IMR-90 (cell line): Measurements from ENCODE around the gene BMPER. TPM values are rescaled to one million over a fixed set of nuclear protein-coding genes. Genes with fewer than 3 reads are reported as not detected.

ENCODE experiments used
- ATAC-seq: fragments of 200-7000 bp; cut with Tn5 transposase; 2 replicates; pipeline ENCODE4 v1.9.1; 2020; ENCODE audit warnings: low read depth, mild to moderate bottlenecking, moderate library complexity
- BruUV-seq: library from RNA; stranded (reverse); fragments of 400-500 nt; replicated peaks from 2 replicates; lab custom pipeline; 2021; lab: Mats Ljungman, UMichigan
- CTCF ChIA-PET: fragments of 300-600 bp; formaldehyde crosslinking; extraction: SDS; loops from one replicate; lab custom pipeline; 2021; ENCODE audit warnings: antibody characterized with exemption; lab: Yijun Ruan, JAX
- POLR2A ChIA-PET: fragments of 300-600 bp; sonication (Branson Sonifier 250); formaldehyde crosslinking; loops from one replicate; lab custom pipeline; 2022; ENCODE audit warnings: antibody characterized with exemption; ENCODE audit not compliant: unreplicated experiment; lab: Charles Lee
- DNase-seq: peaks from one replicate; pipeline ENCODE4 v3.0.0; 2013
- H2AFZ ChIP-seq: replicated peaks from 2 replicates; pipeline ENCODE3; 2013; ENCODE audit warnings: low read length, mild to moderate bottlenecking; ENCODE audit not compliant: poor library complexity
- H2AK5ac ChIP-seq: 2 replicates; pipeline ENCODE4 v1.6.1; 2013; ENCODE audit warnings: low read depth, low read length, inconsistent platforms
- H2AK9ac ChIP-seq: replicated peaks from 2 replicates; pipeline ENCODE3; 2013; ENCODE audit warnings: mild to moderate bottlenecking, low read depth, low read length, moderate library complexity; ENCODE audit not compliant: poor library complexity
- H2BK120ac ChIP-seq: 2 replicates; pipeline ENCODE4 v1.6.1; 2013; ENCODE audit warnings: low read depth, low read length, inconsistent platforms
- H2BK15ac ChIP-seq: 3 replicates; pipeline ENCODE4 v1.6.1; 2013; ENCODE audit warnings: low read depth, low read length, inconsistent platforms
- H2BK20ac ChIP-seq: 2 replicates; pipeline ENCODE4 v1.6.1; 2013; ENCODE audit warnings: low read depth, mild to moderate bottlenecking, inconsistent platforms, low read length, moderate library complexity
- H2BK5ac ChIP-seq: 2 replicates; pipeline ENCODE4 v1.6.1; 2013; ENCODE audit warnings: mild to moderate bottlenecking, low read depth, low read length, inconsistent platforms; ENCODE audit not compliant: poor library complexity, severe bottlenecking
- H3K14ac ChIP-seq: replicated peaks from 2 replicates; pipeline ENCODE4 v1.6.1; 2013; ENCODE audit warnings: low read depth, low read length, inconsistent platforms
- H3K18ac ChIP-seq: 2 replicates; pipeline ENCODE4 v1.6.1; 2013; ENCODE audit warnings: low read depth, low read length, control low read depth
- H3K23ac ChIP-seq: 2 replicates; pipeline ENCODE4 v1.6.1; 2013; ENCODE audit warnings: low read depth, low read length, inconsistent platforms
- H3K27ac ChIP-seq: 2 replicates; pipeline ENCODE4 v1.5.1; 2013; ENCODE audit warnings: mild to moderate bottlenecking, control low read depth, low read length; ENCODE audit not compliant: insufficient read depth
- H3K27me3 ChIP-seq: 2 replicates; pipeline ENCODE4 v1.6.1; 2013; ENCODE audit warnings: low read length; ENCODE audit not compliant: control insufficient read depth, insufficient read depth
- H3K36me3 ChIP-seq: 2 replicates; pipeline ENCODE4 v1.6.1; 2013; ENCODE audit warnings: low read length, mixed read lengths; ENCODE audit not compliant: control insufficient read depth, insufficient read depth
- H3K4ac ChIP-seq: 2 replicates; pipeline ENCODE4 v1.6.1; 2013; ENCODE audit warnings: low read depth, low read length, inconsistent platforms
- H3K4me1 ChIP-seq: 2 replicates; pipeline ENCODE4 v1.6.1; 2013; ENCODE audit warnings: low read length, mixed read lengths; ENCODE audit not compliant: control insufficient read depth, insufficient read depth
- H3K4me2 ChIP-seq: 2 replicates; pipeline ENCODE4 v1.6.1; 2013; ENCODE audit warnings: low read depth, mild to moderate bottlenecking, control low read depth, low read length, moderate library complexity
- H3K4me3 ChIP-seq: 2 replicates; pipeline ENCODE4 v1.5.1; 2013; ENCODE audit warnings: low read depth, mild to moderate bottlenecking, control low read depth, low read length, moderate library complexity; ENCODE audit not compliant: insufficient read depth
- H3K56ac ChIP-seq: 2 replicates; pipeline ENCODE4 v1.6.1; 2013; ENCODE audit warnings: low read length, inconsistent platforms; ENCODE audit not compliant: insufficient read depth; ENCODE audit errors: extremely low read depth
- H3K79me1 ChIP-seq, 2 experiments: 2 replicates each; pipeline ENCODE4 v1.6.1; 2013; ENCODE audit warnings: low read length in 2 of 2, inconsistent platforms in 1 of 2, low read depth in 1 of 2
- H3K9ac ChIP-seq: 2 replicates; pipeline ENCODE4 v1.6.1; 2013; ENCODE audit warnings: low read depth, low read length, control low read depth
- H3K9me1 ChIP-seq: 2 replicates; pipeline ENCODE4 v1.6.1; 2013; ENCODE audit warnings: low read length, inconsistent platforms; ENCODE audit not compliant: insufficient read depth
- H3K9me3 ChIP-seq: 2 replicates; pipeline ENCODE4 v1.6.1; 2013; ENCODE audit warnings: low read length; ENCODE audit not compliant: control insufficient read depth, insufficient read depth
- H4K20me1 ChIP-seq: 2 replicates; pipeline ENCODE4 v1.6.1; 2013; ENCODE audit warnings: low read length, inconsistent platforms; ENCODE audit not compliant: insufficient read depth
- H4K5ac ChIP-seq: 2 replicates; pipeline ENCODE4 v1.6.1; 2013; ENCODE audit warnings: mild to moderate bottlenecking, low read depth, low read length, control low read depth
- H4K8ac ChIP-seq, 2 experiments: 2 replicates each; pipeline ENCODE4 v1.6.1; 2013; ENCODE audit warnings: low read depth in 2 of 2, low read length in 2 of 2, control low read depth in 1 of 2, inconsistent platforms in 1 of 2
- H4K91ac ChIP-seq: 2 replicates; pipeline ENCODE4 v1.6.1; 2013; ENCODE audit warnings: low read depth, low read length, inconsistent platforms; ENCODE audit not compliant: insufficient read depth
- CEBPB ChIP-seq: IDR thresholded peaks from 2 replicates; pipeline ENCODE4 v1.6.1; 2012; ENCODE audit warnings: low read depth, low read length, improper control_type of control experiment
- CHD1 ChIP-seq: IDR thresholded peaks from 2 replicates; pipeline ENCODE4 v1.6.1; 2012; ENCODE audit warnings: low read depth, low read length, improper control_type of control experiment
- ELK1 ChIP-seq: fragments of 150-350 bp; IDR thresholded peaks from 2 replicates; pipeline ENCODE4 v1.6.1; 2016; ENCODE audit warnings: low read depth, mild to moderate bottlenecking, low read length, moderate library complexity, borderline replicate concordance
- FOS ChIP-seq: fragments of 150-350 bp; IDR thresholded peaks from 2 replicates; pipeline ENCODE4 v1.6.1; 2016; ENCODE audit warnings: low read depth, low read length
- MAFK ChIP-seq: IDR thresholded peaks from 2 replicates; pipeline ENCODE4 v1.6.1; 2012; ENCODE audit warnings: low read depth, low read length, improper control_type of control experiment
- MAZ ChIP-seq: IDR thresholded peaks from 2 replicates; pipeline ENCODE4 v1.6.1; 2012; ENCODE audit warnings: low read depth, mild to moderate bottlenecking, low read length, improper control_type of control experiment, moderate library complexity, borderline replicate concordance
- MXI1 ChIP-seq: IDR thresholded peaks from 2 replicates; pipeline ENCODE4 v1.6.1; 2012; ENCODE audit warnings: low read depth, mild to moderate bottlenecking, low read length, moderate library complexity, borderline replicate concordance
- NFE2L2 ChIP-seq: fragments of 150-350 bp; IDR thresholded peaks from 2 replicates; pipeline ENCODE4 v1.6.1; 2016; ENCODE audit warnings: low read depth, mild to moderate bottlenecking, low read length
- POLR2A ChIP-seq: IDR thresholded peaks from 2 replicates; pipeline ENCODE4 v1.6.1; 2012; ENCODE audit warnings: mild to moderate bottlenecking, low read depth, low read length
- RCOR1 ChIP-seq: IDR thresholded peaks from 2 replicates; pipeline ENCODE4 v1.6.1; 2012; ENCODE audit warnings: mild to moderate bottlenecking, low read length, improper control_type of control experiment; ENCODE audit not compliant: insufficient replicate concordance
- RFX5 ChIP-seq: IDR thresholded peaks from 2 replicates; pipeline ENCODE4 v1.8.0; 2012; ENCODE audit warnings: low read depth, mild to moderate bottlenecking, low read length, moderate library complexity
- SMC3 ChIP-seq: fragments of 150-350 bp; IDR thresholded peaks from 2 replicates; pipeline ENCODE4 v1.6.1; 2016; ENCODE audit warnings: low read depth, mild to moderate bottlenecking, antibody characterized with exemption, low read length, moderate library complexity
- USF2 ChIP-seq: fragments of 150-350 bp; IDR thresholded peaks from 2 replicates; pipeline ENCODE4 v1.6.1; 2017; ENCODE audit warnings: mild to moderate bottlenecking, antibody characterized with exemption, low read length, low read depth
- WGBS, 2 experiments: methylation state at CpG; one replicate each; pipeline versions ENCODE4 v1.1.5 to v1.1.7; 2013; ENCODE audit warnings: missing lambda C conversion rate in 2 of 2; ENCODE audit not compliant: insufficient read length in 1 of 2; ENCODE audit errors: extremely low coverage in 2 of 2; 5-methylcytosine and 5-hydroxymethylcytosine counted together
- dilution Hi-C: fragments of 300-500 bp; cut with HindIII; formaldehyde crosslinking; loops from one replicate; pipeline ENCODE4 v1.14.3; 2018; ENCODE audit warnings: low sequenced_read_pairs; ENCODE audit not compliant: unreplicated experiment
- in situ Hi-C: fragments of 300-500 bp; cut with MboI; formaldehyde crosslinking; loops from 3 replicates; pipeline ENCODE4 v1.14.3; 2019; ENCODE audit warnings: low sequenced_read_pairs, inconsistent platforms, mixed read lengths
- intact Hi-C: fragments of 100-400 bp; cut with micrococcal nuclease; formaldehyde crosslinking; loops from 2 replicates; pipeline ENCODE4 v1.10.0; 2022
- polyA plus RNA-seq, 3 experiments: library from polyadenylated mRNA; depleted of rRNA; stranded (reverse); fragments of >200 nt; gene quantifications; 2 replicates each; pipeline ENCODE4 v1.2.3, GENCODE V29; 2012; ENCODE audit warnings: low replicate concordance in 1 of 3
- total RNA-seq: library from RNA; depleted of rRNA; stranded (reverse); fragments of >200 nt; gene quantifications from 2 replicates; pipeline ENCODE4 v1.2.3, GENCODE V29; 2012

BMPER gene
- total and polyA plus RNA-seq, 2 of the 4 experiments (the other 2 are of a cell fraction): 6.2 to 7.9 TPM

GRCh38 chr7:33904681-33905388, 504 bp upstream of the BMPER start:
- WGBS, 2 experiments: 0% methylated on average over 5 of the region's 65 CpGs; no CpG with 5 or more reads in 1 of the 2 experiments
- POLR2A ChIA-PET: interaction anchor here (0.6 to 0.7 kb wide), 3 partner anchors 97 to 878 kb away, joined by 3 to 11 read pairs (median 5); no protein-coding TSS in a partner anchor
- TF ChIP-seq USF2 (no peak), NFE2L2 (no peak), MAZ (peak; percentile 53; the same call in 1 of the 2 replicates), CEBPB (no peak), MAFK (no peak), RFX5 (no peak), CHD1 (no peak), POLR2A (no peak), RCOR1 (no peak), SMC3 (no peak; the same call in 1 of the 2 replicates), ELK1 (no peak), MXI1 (0 out of 2 replicates have a peak, but pooled peaks have one; percentile 9), FOS (no peak)

More at GRCh38 chr7:33904681-33905388, 504 bp upstream of the BMPER start:
- Histone ChIP-seq H3K56ac (peak overlapping the region; percentile 35), H3K79me1 (no peaks in the 10 kb centered on the region), H2BK5ac (peak overlapping the region; percentile 70), H2BK20ac (peak overlapping the region; percentile 11; the same call in 1 of the 2 replicates), H4K20me1 (no peaks in the 10 kb centered on the region), H3K4ac (peak overlapping the region; percentile 58), H3K23ac (peak overlapping the region; percentile 78; the same call in 1 of the 2 replicates), H4K8ac (peak overlapping the region; percentile 62 to 65), H3K18ac (peak overlapping the region; percentile 73), H3K9me1 (no peaks in the 10 kb centered on the region), H3K9me3 (no peaks in the 10 kb centered on the region), H3K4me2 (peak overlapping the region; percentile 94), H2AK5ac (peak overlapping the region; percentile 76; the same call in 1 of the 2 replicates), H3K27me3 (no peaks in the 10 kb centered on the region), H3K36me3 (no peaks in the 10 kb centered on the region), H3K27ac (peak overlapping the region; percentile 74), H2BK15ac (peak overlapping the region; percentile 28; the same call in 2 of the 3 replicates), H3K14ac (peak overlapping the region; percentile 41), H4K5ac (peak overlapping the region; percentile 80), H3K9ac (peak overlapping the region; percentile 88), H3K4me1 (peaks cover 4% of the 10 kb centered on the region; the same call in 1 of the 2 replicates), H2AFZ (peak overlapping the region; percentile 96), H2BK120ac (peak overlapping the region; percentile 48), H2AK9ac (peak overlapping the region; percentile 79), H4K91ac (peak overlapping the region; percentile 85; the same call in 1 of the 2 replicates), H3K4me3 (peak overlapping the region; percentile 70)
- CTCF ChIA-PET: interaction anchor here (0.6 to 1.9 kb wide), 7 partner anchors 10 to 731 kb away, joined by 3 to 7 read pairs (median 4); no protein-coding TSS in a partner anchor
- dilution Hi-C loops: no loop called here
- no TSS peak for BruUV-seq
- DNase-seq (peak; percentile 59), ATAC-seq (peak; percentile 82)
- intact Hi-C loops: loop anchor here (1.0 to 5.0 kb wide), 6 partner anchors 98 to 718 kb away; no protein-coding TSS in a partner anchor
- in situ Hi-C loops: no loop called here
